Activated CD4-positive, alpha-beta T cell treated with anti-CD3 and anti-CD28 coated beads, Interleukin-2, amount 10 ng/mL, durations not matched to agents 7 days and 5 days (primary cell): ENCODE measurements around the gene TRIM62. TPM values are rescaled to one million over a fixed set of nuclear protein-coding genes. Genes with fewer than 3 reads are reported as not detected.

Experiments
- CTCF ChIA-PET: fragments of 350-600 bp; sonication (Branson Sonifier 250); formaldehyde crosslinking; loops from one replicate; lab custom pipeline; 2021; ENCODE audit warnings: antibody characterized with exemption; lab: Charles Lee
- POLR2A ChIA-PET: fragments of 350-600 bp; sonication (Branson Sonifier 250); formaldehyde crosslinking; loops from one replicate; lab custom pipeline; 2021; ENCODE audit warnings: antibody characterized with exemption; lab: Charles Lee
- DNase-seq: peaks from one replicate; pipeline ENCODE4 v3.0.0-alpha.2; 2020
- H3K27ac Mint-ChIP-seq: one replicate; pipeline ENCODE4 v1.8.0; 2021; ENCODE audit warnings: mild to moderate bottlenecking, moderate library complexity, mixed read lengths
- H3K27me3 Mint-ChIP-seq: one replicate; pipeline ENCODE4 v1.8.0; 2021; ENCODE audit warnings: mixed read lengths
- H3K36me3 Mint-ChIP-seq: one replicate; pipeline ENCODE4 v1.8.0; 2021; ENCODE audit warnings: low read depth, mixed read lengths
- H3K4me1 Mint-ChIP-seq: one replicate; pipeline ENCODE4 v1.8.0; 2021; ENCODE audit warnings: mixed read lengths
- H3K4me3 Mint-ChIP-seq: one replicate; pipeline ENCODE4 v1.8.0; 2021; ENCODE audit warnings: mild to moderate bottlenecking, moderate library complexity, mixed read lengths
- H3K9me3 Mint-ChIP-seq: one replicate; pipeline ENCODE4 v1.8.0; 2021; ENCODE audit warnings: mixed read lengths
- total RNA-seq, 2 experiments: library from RNA; stranded (reverse); gene quantifications; one replicate each; pipeline ENCODE4 v1.2.3, GENCODE V29; 2021

Gene TRIM62
- total RNA-seq, 2 experiments from 2014 or later, result 9.3 to 10.2 TPM

DNA sequence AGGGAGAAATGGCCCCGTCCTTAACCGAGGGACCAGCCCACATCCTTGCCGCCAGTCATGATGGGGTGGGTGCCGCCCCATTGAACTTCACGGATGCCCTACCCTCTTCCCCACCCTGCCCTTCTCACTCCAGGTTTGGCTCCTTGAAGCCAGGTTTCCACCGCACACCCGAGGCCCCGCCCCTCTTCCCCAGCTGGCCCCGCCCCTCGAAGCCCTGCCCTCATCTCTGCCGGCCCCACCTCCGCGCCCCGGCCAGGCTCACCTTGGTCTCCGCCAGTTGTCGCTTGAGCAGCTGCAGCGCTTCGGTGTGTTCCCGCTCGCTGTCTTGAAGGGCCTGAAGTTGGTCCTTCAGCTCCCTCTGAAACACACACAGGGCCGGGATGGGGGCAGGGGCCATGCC is 16.6 kb downstream of the TRIM62 start:
- Mint-ChIP-seq H3K27me3 (no peaks in the 10 kb centered on the region), H3K4me3 (no peak overlapping the region), H3K4me1 (no peaks in the 10 kb centered on the region), H3K27ac (no peak overlapping the region), H3K9me3 (no peaks in the 10 kb centered on the region), H3K36me3 (peaks cover 8% of the 10 kb centered on the region)
- CTCF ChIA-PET, result no interaction called here
- POLR2A ChIA-PET, result no interaction called here
- no peak for DNase-seq

DNA sequence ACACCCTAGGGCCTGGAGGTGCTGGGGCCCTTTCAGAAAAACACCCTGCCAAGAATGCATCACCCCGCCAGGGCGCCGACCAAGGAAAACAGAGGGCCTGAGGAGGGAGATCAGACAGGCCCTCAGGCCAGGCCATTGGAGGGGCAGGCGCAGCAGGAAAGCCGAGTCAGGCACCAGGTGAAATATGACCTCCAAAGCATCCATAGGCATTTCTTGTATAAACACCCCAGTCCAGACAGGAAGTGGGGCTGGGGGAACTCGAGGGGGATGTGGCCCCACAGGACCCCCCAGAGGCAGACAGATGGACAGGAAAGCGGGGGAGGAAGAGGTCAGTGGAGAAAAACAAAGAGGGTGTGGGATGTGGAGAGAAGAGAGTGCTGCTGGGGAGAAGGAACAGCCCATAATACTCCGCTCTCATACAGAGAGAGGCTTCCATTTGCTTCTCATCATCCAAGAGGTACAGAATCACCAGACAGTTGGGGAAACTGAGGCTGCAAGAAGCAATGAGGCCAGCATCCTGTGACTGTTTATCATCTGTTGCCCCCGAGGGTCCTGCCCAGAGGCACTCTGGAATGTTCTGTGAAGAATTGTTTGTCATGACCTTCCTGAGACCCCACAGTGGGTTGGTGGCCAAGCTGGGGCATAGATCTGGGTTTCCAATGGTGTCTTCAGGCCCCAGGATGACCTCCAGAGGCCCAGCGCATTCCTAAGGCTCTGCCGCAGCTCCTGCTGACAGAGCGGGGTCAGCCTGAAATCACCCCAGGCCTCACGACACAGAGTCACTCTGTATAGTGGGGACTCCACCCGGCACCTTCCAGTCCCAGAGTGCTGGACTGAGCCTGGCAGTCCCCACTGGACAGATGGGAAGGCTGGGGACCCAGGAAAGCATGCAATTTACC is 18.0 kb downstream of the TRIM62 start:
- H3K27ac Mint-ChIP-seq, result no peak overlapping the region
- H3K36me3 Mint-ChIP-seq, result peaks cover 8% of the 10 kb centered on the region
- ChIA-PET CTCF (no interaction called here), POLR2A (no interaction called here)
- H3K9me3 Mint-ChIP-seq, result no peaks in the 10 kb centered on the region
- no peak overlapping the region for H3K4me3 Mint-ChIP-seq
- H3K27me3 Mint-ChIP-seq, result no peaks in the 10 kb centered on the region
- DNase-seq, result no peak
- no peaks in the 10 kb centered on the region for H3K4me1 Mint-ChIP-seq

DNA sequence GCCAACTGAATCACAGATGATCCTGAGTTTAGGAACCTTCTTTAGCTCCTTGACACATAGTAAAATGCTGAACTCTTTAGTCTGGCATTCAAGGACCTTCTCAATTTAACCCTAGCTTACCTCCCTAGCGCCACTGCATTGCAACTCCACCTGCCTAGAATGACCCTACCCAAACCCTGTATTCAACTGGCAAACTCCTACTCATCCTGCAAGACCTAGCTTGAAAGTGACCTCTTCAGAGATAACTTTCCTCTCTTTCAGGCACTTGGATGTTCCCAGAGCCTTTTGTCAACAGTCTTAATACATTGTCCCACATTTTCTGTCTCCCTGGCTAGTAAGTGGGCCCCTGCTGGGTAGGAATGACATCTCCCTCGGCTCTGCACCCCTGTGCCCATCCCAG is 19.7 kb downstream of the TRIM62 start:
- Mint-ChIP-seq H3K4me3 (no peak overlapping the region), H3K4me1 (no peaks in the 10 kb centered on the region), H3K27me3 (no peaks in the 10 kb centered on the region), H3K9me3 (no peaks in the 10 kb centered on the region), H3K36me3 (peaks cover 3% of the 10 kb centered on the region), H3K27ac (no peak overlapping the region)
- POLR2A ChIA-PET, result no interaction called here
- CTCF ChIA-PET, result interaction anchor here (0.6 to 1.3 kb wide), 2 partner anchors 19 to 1157 kb away, joined by 3 read pairs; partner anchors contain the start of gene TRIM62
- no peak for DNase-seq

DNA sequence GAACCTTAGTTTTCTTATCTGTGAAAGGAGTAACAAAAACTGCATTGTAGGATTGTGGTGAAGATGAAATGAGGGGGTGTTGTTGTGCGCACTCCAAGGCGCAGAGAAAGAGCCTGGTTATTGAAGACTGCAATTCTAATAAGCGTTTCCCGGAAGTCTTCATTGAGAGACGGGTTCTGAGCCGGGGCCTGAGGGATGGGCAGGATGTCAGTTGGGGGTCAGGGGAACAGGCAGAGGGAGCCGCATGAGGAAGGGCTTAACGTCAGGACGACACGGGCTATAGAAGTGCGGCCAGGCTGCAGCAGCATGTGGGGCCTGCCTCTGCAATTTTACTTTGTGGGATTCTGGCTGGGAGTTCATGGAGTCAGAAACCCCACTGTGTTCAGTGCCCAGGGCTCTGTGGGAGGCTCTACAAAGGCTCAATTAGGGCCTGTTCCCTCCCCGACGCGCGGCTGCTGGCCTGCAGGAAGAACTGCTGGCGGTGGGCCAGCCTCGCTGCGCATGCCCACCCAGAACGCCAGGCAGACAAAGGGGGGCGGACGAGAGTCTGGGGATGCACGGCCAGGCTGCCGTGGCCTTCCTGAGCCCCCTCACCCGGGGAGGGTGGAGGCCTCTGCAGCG is 20.7 kb downstream of the TRIM62 start:
- Mint-ChIP-seq H3K4me1 (no peaks in the 10 kb centered on the region), H3K27me3 (no peaks in the 10 kb centered on the region), H3K36me3 (no peaks in the 10 kb centered on the region), H3K27ac (no peak overlapping the region), H3K4me3 (no peak overlapping the region), H3K9me3 (no peaks in the 10 kb centered on the region)
- CTCF ChIA-PET, result no interaction called here
- POLR2A ChIA-PET, result no interaction called here
- no peak for DNase-seq

DNA sequence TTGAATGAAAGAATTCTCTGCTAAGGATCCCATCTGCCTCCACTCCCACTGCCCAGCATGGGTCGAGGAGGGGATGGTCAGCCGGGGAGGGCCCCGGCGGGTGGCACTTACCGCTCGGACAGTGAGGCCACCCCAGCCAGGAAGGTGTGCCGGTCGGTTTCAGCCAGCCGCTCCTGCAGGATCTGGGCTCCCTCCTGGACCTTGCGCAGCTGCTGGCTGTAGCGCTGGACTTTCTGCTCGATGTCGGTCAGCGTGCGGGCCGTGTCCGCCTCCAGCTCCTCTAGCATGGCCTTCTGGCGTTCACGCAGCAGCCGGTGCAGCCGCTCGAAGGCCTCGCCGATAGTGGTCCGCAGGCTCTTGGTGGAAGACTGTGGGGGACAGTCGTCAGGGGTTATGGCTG is 22.3 kb downstream of the TRIM62 start:
- no peaks in the 10 kb centered on the region for H3K4me1 Mint-ChIP-seq
- H3K9me3 Mint-ChIP-seq, result no peaks in the 10 kb centered on the region
- no peak overlapping the region for H3K4me3 Mint-ChIP-seq
- no peak for DNase-seq
- ChIA-PET CTCF (no interaction called here), POLR2A (interaction anchor here (0.7 kb wide), 1 partner anchor 22 kb away, joined by 3 read pairs; the partner anchor contains the start of gene TRIM62)
- H3K27me3 Mint-ChIP-seq, result no peaks in the 10 kb centered on the region
- H3K27ac Mint-ChIP-seq, result no peak overlapping the region
- no peaks in the 10 kb centered on the region for H3K36me3 Mint-ChIP-seq

DNA sequence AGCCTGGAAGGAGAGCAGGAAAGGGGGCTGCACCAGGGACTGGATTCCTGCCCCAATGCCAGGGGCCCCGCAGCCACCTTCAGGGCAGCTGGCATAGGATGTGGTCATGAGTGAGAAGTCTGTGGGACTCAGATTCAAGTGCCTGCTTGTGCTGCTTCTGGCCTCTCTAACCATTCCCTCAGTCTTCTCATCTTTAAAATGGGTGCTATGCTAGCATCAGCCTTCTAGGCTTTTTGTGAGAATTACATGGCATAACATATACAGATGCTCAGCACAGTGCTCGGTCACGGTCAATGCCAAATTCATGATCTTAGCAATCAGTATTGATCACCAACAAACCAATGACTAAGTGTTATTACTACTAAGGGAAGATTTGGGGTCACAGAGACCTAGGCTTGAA is 23.5 kb downstream of the TRIM62 start:
- peaks cover under 1% of the 10 kb centered on the region for H3K4me1 Mint-ChIP-seq

DNA sequence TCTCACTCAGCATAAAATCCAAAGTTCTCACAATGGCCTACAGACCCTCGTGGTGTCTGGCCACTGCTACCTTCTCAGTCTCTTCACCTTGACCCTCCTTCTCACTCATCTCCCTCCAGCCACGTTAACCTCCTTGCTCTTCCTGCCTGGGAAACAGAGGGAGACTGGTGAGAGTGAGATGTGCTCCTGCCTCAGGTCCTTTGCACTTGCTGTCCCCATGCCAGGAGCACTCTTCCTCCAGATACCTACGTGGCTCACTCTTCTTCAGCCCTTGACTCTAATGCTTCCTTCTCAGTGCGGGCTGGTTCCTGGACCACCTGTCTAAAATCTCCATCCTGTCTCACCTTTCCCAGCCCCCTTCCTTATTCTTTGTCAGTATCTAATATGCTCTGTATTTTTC is 24.7 kb downstream of the TRIM62 start:
- Mint-ChIP-seq H3K27ac (no peak overlapping the region), H3K4me3 (no peak overlapping the region), H3K9me3 (no peaks in the 10 kb centered on the region), H3K4me1 (peaks cover 7% of the 10 kb centered on the region), H3K27me3 (no peaks in the 10 kb centered on the region), H3K36me3 (peaks cover 3% of the 10 kb centered on the region)
- no peak for DNase-seq
- ChIA-PET POLR2A (no interaction called here), CTCF (no interaction called here)

More for the DNA sequence above, 23.5 kb downstream of the TRIM62 start:
- no peak for DNase-seq
- Mint-ChIP-seq H3K36me3 (peaks cover 3% of the 10 kb centered on the region), H3K9me3 (no peaks in the 10 kb centered on the region), H3K27me3 (no peaks in the 10 kb centered on the region), H3K27ac (no peak overlapping the region), H3K4me3 (no peak overlapping the region)
- ChIA-PET CTCF (no interaction called here), POLR2A (no interaction called here)

DNA sequence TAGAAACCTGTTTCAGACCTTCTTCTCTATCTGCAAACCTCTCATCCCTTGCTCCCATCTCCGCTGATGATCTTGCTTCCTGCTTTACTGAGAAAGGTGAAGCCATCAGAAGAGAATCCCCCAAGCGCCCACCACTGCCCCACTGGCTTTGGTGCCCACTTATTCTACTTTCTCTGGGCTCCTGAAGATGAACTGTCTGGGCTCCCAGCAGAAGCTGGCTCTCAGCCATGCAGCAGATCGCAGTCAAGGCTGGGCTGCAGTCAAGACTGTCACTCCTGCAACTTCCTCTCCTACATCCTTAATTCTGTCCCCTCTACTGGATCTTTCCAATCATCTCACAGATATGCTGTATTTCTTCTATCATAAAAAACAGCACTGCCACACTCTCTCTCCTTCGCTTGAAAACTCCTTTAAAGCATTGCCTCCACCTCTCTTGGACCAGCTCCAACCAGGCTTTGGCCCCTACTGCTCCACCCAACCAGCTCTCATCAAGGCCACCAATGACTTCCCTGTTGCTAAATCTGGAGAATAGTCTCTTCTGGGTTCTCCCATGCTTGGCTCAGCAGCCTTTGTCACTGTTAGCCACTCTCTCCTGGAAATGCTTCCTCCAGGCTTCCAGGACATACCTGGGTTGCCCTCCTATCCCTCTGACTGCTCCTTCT is 25.8 kb downstream of the TRIM62 start:
- CTCF ChIA-PET, result no interaction called here
- no peak overlapping the region for H3K4me3 Mint-ChIP-seq
- POLR2A ChIA-PET, result no interaction called here

DNA sequence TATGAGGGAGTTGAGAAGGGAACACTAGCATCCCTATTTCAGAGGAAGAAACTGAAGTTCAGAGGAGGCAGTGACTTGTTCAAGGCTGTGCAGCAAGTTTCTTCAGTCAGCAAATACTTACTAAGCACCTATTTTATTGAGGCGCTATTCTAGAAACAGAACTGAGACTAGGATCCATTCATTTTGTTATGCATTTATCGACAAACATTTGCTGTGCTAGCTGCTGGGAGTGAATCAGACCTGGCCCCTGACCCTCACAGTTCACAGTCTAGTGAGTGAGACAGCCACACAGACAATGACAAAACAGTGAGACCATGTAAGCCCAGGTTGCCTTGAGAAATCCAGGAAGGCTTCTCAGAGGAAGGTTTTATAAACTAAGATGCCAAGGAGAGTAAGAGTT is 28.2 kb downstream of the TRIM62 start:
- POLR2A ChIA-PET, result no interaction called here
- Mint-ChIP-seq H3K36me3 (peaks cover 3% of the 10 kb centered on the region), H3K27me3 (no peaks in the 10 kb centered on the region), H3K9me3 (no peaks in the 10 kb centered on the region), H3K4me1 (peaks cover 7% of the 10 kb centered on the region), H3K27ac (peak overlapping the region; percentile 50), H3K4me3 (no peak overlapping the region)
- CTCF ChIA-PET, result interaction anchor here (1.6 kb wide), 1 partner anchor 26 kb away, joined by 6 read pairs; no protein-coding TSS in a partner anchor
- DNase-seq, result no peak

More for the DNA sequence above, 25.8 kb downstream of the TRIM62 start:
- no peaks in the 10 kb centered on the region for H3K27me3 Mint-ChIP-seq
- peaks cover 7% of the 10 kb centered on the region for H3K4me1 Mint-ChIP-seq
- H3K9me3 Mint-ChIP-seq, result no peaks in the 10 kb centered on the region
- H3K27ac Mint-ChIP-seq, result no peak overlapping the region
- DNase-seq, result no peak
- peaks cover 3% of the 10 kb centered on the region for H3K36me3 Mint-ChIP-seq

DNA sequence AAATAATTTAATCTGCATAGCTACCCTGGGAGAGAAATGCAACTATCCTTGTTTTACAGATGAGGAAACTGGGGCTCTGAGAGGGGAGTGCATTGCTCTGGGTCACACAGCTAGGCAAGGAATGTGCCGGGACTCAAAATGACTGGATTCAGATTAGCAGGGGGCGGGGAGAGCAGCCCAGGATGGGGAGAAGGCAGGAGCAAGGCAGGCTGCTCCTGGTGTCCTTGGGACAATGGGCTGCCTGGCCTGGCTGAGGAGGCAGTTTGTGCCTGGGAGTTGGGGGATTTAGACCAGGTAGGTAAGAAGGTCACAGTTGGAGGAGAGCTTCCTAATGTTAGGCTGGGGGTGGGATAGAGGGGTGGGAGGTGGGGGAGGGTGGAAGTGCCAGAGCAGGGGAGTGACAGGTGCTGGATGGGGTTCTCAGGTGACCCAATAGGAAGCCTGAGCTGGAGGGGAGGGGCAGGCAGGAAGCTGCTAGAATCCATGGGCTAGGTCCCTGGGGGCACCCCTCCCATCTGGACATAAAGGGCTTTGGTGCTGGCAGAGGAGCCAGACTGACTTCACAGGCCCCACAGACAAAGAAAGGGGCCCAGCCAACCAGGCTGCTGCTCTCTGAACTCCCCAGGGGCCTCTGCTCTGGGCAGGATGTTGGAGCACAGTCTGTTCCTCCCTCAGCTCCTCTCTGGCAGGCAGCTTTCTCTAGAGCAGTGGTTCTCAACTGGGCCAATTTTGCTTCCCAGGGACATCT is 29.0 kb downstream of the TRIM62 start:
- Mint-ChIP-seq H3K9me3 (no peaks in the 10 kb centered on the region), H3K27me3 (no peaks in the 10 kb centered on the region), H3K4me1 (peaks cover 7% of the 10 kb centered on the region), H3K36me3 (peaks cover 3% of the 10 kb centered on the region), H3K27ac (peak overlapping the region; percentile 9), H3K4me3 (no peak overlapping the region)
- DNase-seq, result no peak
- POLR2A ChIA-PET, result no interaction called here
- CTCF ChIA-PET, result interaction anchor here (0.7 kb wide), 2 partner anchors 57 to 110 kb away, joined by 5 read pairs; no protein-coding TSS in a partner anchor

DNA sequence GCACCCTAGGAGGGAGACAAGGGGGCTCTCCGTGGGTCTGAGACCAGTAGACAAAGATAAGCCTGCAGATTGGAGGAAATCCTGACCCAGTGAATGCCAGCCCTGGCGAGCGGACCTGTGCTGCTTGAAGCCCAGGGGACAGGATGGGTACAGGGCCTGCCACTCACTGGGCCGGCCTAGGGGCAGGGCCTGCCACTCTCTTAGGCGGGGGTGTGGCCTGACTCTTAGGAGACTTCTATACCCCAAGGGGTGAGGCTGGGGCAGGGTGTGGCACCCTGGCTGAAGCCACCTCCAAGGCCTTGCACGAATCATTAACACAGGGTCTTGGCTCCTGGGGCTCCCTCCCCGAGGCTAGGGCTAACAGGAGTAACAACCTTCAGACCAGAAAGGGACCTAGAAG is 30.7 kb downstream of the TRIM62 start:
- H3K36me3 Mint-ChIP-seq, result peaks cover 6% of the 10 kb centered on the region
- H3K9me3 Mint-ChIP-seq, result no peaks in the 10 kb centered on the region
- ChIA-PET CTCF (interaction anchor here (0.9 to 1.7 kb wide), 3 partner anchors 24 to 320 kb away, joined by 3 read pairs; no protein-coding TSS in a partner anchor), POLR2A (no interaction called here)
- H3K4me3 Mint-ChIP-seq, result no peak overlapping the region
- no peaks in the 10 kb centered on the region for H3K27me3 Mint-ChIP-seq
- DNase-seq, result no peak
- peaks cover 7% of the 10 kb centered on the region for H3K4me1 Mint-ChIP-seq
- H3K27ac Mint-ChIP-seq, result no peak overlapping the region

DNA sequence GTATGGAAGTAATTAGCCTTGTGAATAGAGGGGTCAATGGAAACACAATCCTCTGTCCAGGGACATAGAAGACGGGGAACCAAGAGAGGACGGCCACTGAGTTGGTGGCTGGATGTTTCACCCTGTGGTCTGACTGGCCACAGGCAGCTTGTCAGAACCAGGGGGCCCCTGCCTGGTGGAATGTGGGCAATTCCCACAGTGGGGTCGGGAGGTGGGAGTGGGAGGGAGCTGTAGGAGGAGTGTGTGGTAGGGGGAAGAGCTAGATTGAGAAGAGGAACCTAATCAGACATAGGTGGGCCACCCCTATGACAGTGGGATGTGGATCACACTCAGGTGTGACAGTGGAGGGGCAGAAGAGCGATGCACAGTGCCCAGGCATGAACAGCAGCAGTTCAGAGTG is 31.3 kb downstream of the TRIM62 start:
- no peaks in the 10 kb centered on the region for H3K9me3 Mint-ChIP-seq
- peaks cover 7% of the 10 kb centered on the region for H3K4me1 Mint-ChIP-seq
- no peak overlapping the region for H3K4me3 Mint-ChIP-seq
- no peaks in the 10 kb centered on the region for H3K27me3 Mint-ChIP-seq
- CTCF ChIA-PET, result interaction anchor here (0.9 to 1.7 kb wide), 2 partner anchors 24 to 321 kb away, joined by 3 read pairs; no protein-coding TSS in a partner anchor
- no peak overlapping the region for H3K27ac Mint-ChIP-seq
- POLR2A ChIA-PET, result no interaction called here
- H3K36me3 Mint-ChIP-seq, result peaks cover 8% of the 10 kb centered on the region
- DNase-seq, result no peak
